Measurements from ENCODE around the gene CDC42BPB.

GRCh38 chr14:103104654-103105452 is 47.5 kb upstream of the CDC42BPB start:
- TF ChIP-seq CTCF (optimal IDR thresholded peaks at IDR 0.05 in 1 of 3, IDR thresholded peaks at IDR 0.05 in 1 of 3, conservative IDR thresholded peaks at IDR 0.05 in 1 of 3; ENCODE audit: extremely low read depth in 1 of 3, insufficient read depth in 2 of 3, low read length in 3 of 3) = peak; percentile 83 to 97 (median 88)
- TF ChIP-seq EZH2 (IDR thresholded peaks at IDR 0.05; ENCODE audit: low read length) = peak; percentile 98
